SK-N-SH (cell line): ENCODE results near the gene CYP1B1. TPM values are rescaled to one million over a fixed set of nuclear protein-coding genes. Genes with fewer than 3 reads are reported as not detected.

ENCODE experiments used
- CTCF ChIA-PET: fragments of 300-600, 350-600 bp; formaldehyde crosslinking; extraction: SDS; loops from one replicate; lab custom pipeline; 2021; lab: Yijun Ruan, JAX
- POLR2A ChIA-PET: fragments of 350-600 bp; sonication (Branson Sonifier 250); formaldehyde crosslinking; extraction: SDS; loops from one replicate; lab custom pipeline; 2020; ENCODE audit warnings: antibody characterized with exemption, inconsistent platforms; lab: Yijun Ruan, JAX
- DNase-seq: peaks from one replicate; pipeline ENCODE4 v3.0.0; 2012
- H2AFZ ChIP-seq: fragments of 200-600 bp; sonication (generic); 2 replicates; pipeline ENCODE4 v1.8.1; 2016; ENCODE audit warnings: antibody characterized with exemption, mild to moderate bottlenecking, low read depth
- H3F3A ChIP-seq: fragments of 200-600 bp; sonication (generic); replicated peaks from 2 replicates; pipeline ENCODE3; 2016; ENCODE audit warnings: antibody characterized with exemption, mild to moderate bottlenecking; ENCODE audit not compliant: insufficient read depth
- H3K27ac ChIP-seq, 2 experiments: fragments of 200-500 bp in 1 of 2; fragments of 200-600 bp in 1 of 2; sonication (Bioruptor generic) in 1 of 2; sonication (generic), shearing (Covaris generic) in 1 of 2; 2 replicates each; pipeline versions ENCODE4 v1.5.1 to v1.6.1; 2014 to 2016; ENCODE audit warnings: low read depth in 2 of 2, inconsistent platforms in 1 of 2, low read length in 1 of 2, mild to moderate bottlenecking in 1 of 2, mixed read lengths in 1 of 2
- H3K27me3 ChIP-seq: fragments of 200-600 bp; sonication (generic), shearing (Covaris generic); 2 replicates; pipeline ENCODE4 v1.6.1; 2016; ENCODE audit warnings: mixed run types; ENCODE audit not compliant: insufficient read depth
- H3K36me3 ChIP-seq, 2 experiments: fragments of 200-500 bp in 1 of 2; fragments of 200-600 bp in 1 of 2; sonication (Bioruptor generic) in 1 of 2; sonication (generic) in 1 of 2; replicated peaks in 1 of 2; 2 replicates each; pipeline versions ENCODE3 to v1.5.1; 2014 to 2016; ENCODE audit warnings: low read length in 1 of 2, mild to moderate bottlenecking in 1 of 2; ENCODE audit not compliant: insufficient read depth in 2 of 2, control insufficient read depth in 1 of 2
- H3K4me1 ChIP-seq, 2 experiments: fragments of 200-500 bp in 1 of 2; fragments of 200-600 bp in 1 of 2; sonication (Bioruptor generic) in 1 of 2; sonication (generic), shearing (Covaris generic) in 1 of 2; 2 replicates each; pipeline versions ENCODE4 v1.5.1 to v1.6.1; 2014 to 2016; ENCODE audit warnings: low read depth in 1 of 2, low read length in 1 of 2, mixed run types in 1 of 2; ENCODE audit not compliant: insufficient read depth in 2 of 2, control insufficient read depth in 1 of 2
- H3K4me2 ChIP-seq: fragments of 200-600 bp; sonication (generic), shearing (Covaris generic); 2 replicates; pipeline ENCODE4 v1.6.1; 2017; ENCODE audit warnings: mixed run types
- H3K4me3 ChIP-seq, 2 experiments: fragments of 200-500 bp in 1 of 2; fragments of 200-600 bp in 1 of 2; sonication (Bioruptor generic) in 1 of 2; sonication (generic), shearing (Covaris generic) in 1 of 2; 2 replicates each; pipeline versions ENCODE4 v1.5.1 to v1.8.1; 2014 to 2016; ENCODE audit warnings: low read depth in 2 of 2, inconsistent platforms in 1 of 2, low read length in 1 of 2, mild to moderate bottlenecking in 1 of 2, mixed read lengths in 1 of 2, moderate library complexity in 1 of 2
- H3K79me2 ChIP-seq: fragments of 200-600 bp; sonication (generic); 2 replicates; pipeline ENCODE4 v1.8.1; 2017; ENCODE audit warnings: mild to moderate bottlenecking; ENCODE audit not compliant: insufficient read depth
- H3K9ac ChIP-seq: fragments of 200-600 bp; sonication (generic); 2 replicates; pipeline ENCODE4 v1.6.1; 2017; ENCODE audit warnings: mixed run types
- H3K9me2 ChIP-seq: fragments of 200-600 bp; sonication (generic); 2 replicates; pipeline ENCODE4 v1.6.1; 2017; ENCODE audit warnings: mixed run types
- H3K9me3 ChIP-seq: fragments of 200-600 bp; sonication (generic); 2 replicates; pipeline ENCODE4 v1.6.1; 2017; ENCODE audit warnings: mixed run types, mild to moderate bottlenecking, moderate library complexity
- H4K20me1 ChIP-seq: fragments of 200-600 bp; sonication (generic); 2 replicates; pipeline ENCODE4 v1.6.1; 2017; ENCODE audit warnings: mild to moderate bottlenecking, mixed run types; ENCODE audit not compliant: insufficient read depth
- FOSL2 ChIP-seq: IDR thresholded peaks from 2 replicates; pipeline ENCODE4 v1.4.0; 2012; ENCODE audit warnings: low read depth, mild to moderate bottlenecking, moderate library complexity, borderline replicate concordance
- FOXM1 ChIP-seq: IDR thresholded peaks from 2 replicates; pipeline ENCODE4 v1.4.0; 2012; ENCODE audit warnings: low read depth, mild to moderate bottlenecking
- GATA2 ChIP-seq: sonication (generic); formaldehyde crosslinking; IDR thresholded peaks from 2 replicates; pipeline ENCODE4 v1.5.0; 2020; ENCODE audit warnings: mild to moderate bottlenecking, missing genetic modification reagents
- JUND ChIP-seq: IDR thresholded peaks from 2 replicates; pipeline ENCODE4 v1.4.0; 2012
- MEF2A ChIP-seq: IDR thresholded peaks from 2 replicates; pipeline ENCODE4 v1.4.0; 2012; ENCODE audit warnings: low read depth, borderline replicate concordance
- NFIC ChIP-seq: IDR thresholded peaks from 2 replicates; pipeline ENCODE4 v1.4.0; 2012; ENCODE audit warnings: borderline replicate concordance
- NRF1 ChIP-seq: IDR thresholded peaks from 2 replicates; pipeline ENCODE4 v1.6.1; 2012; ENCODE audit warnings: low read depth, mild to moderate bottlenecking, low read length
- POLR2AphosphoS5 ChIP-seq: IDR thresholded peaks from 2 replicates; pipeline ENCODE4 v1.6.1; 2012; ENCODE audit warnings: low read depth, low read length
- RAD21 ChIP-seq: IDR thresholded peaks from 2 replicates; pipeline ENCODE4 v1.6.1; 2012; ENCODE audit warnings: mild to moderate bottlenecking, low read length
- RFX5 ChIP-seq: IDR thresholded peaks from 2 replicates; pipeline ENCODE4 v1.6.1; 2012; ENCODE audit warnings: mild to moderate bottlenecking, improper control_type of control experiment, low read length
- SMC3 ChIP-seq: IDR thresholded peaks from 2 replicates; pipeline ENCODE4 v1.6.1; 2012; ENCODE audit warnings: low read depth, low read length, improper control_type of control experiment
- YY1 ChIP-seq: IDR thresholded peaks from 2 replicates; pipeline ENCODE4 v1.4.0; 2012; ENCODE audit warnings: low read depth, mild to moderate bottlenecking
- WGBS: methylation state at CpG from one replicate; pipeline ENCODE4 v1.1.6; 2017; ENCODE audit warnings: low lambda C conversion rate; 5-methylcytosine and 5-hydroxymethylcytosine counted together
- polyA plus RNA-seq, 3 experiments: library from polyadenylated mRNA; depleted of rRNA; stranded (reverse); fragments of >200 nt; gene quantifications; 2 replicates each; pipeline ENCODE4 v1.2.3, GENCODE V29; 2012
- TF ChIP-seq, protein P1 (sequence below): fragments of 150-350 bp; IDR thresholded peaks from 2 replicates; pipeline ENCODE4 v1.6.1; 2016; ENCODE audit warnings: mild to moderate bottlenecking, low read depth, low read length
- TF ChIP-seq, protein P2 (sequence below): fragments of 150-350 bp; IDR thresholded peaks from 2 replicates; pipeline ENCODE4 v1.6.1; 2017; ENCODE audit warnings: antibody characterized with exemption, low read length, low read depth, borderline replicate concordance
- TF ChIP-seq, protein P3 (sequence below): IDR thresholded peaks from 2 replicates; pipeline ENCODE4; 2012
- TF ChIP-seq, protein P4 (sequence below): IDR thresholded peaks from 2 replicates; pipeline ENCODE4 v1.4.0; 2012; ENCODE audit warnings: low read depth, borderline replicate concordance
- TF ChIP-seq, protein P5 (sequence below): IDR thresholded peaks from 2 replicates; pipeline ENCODE4 v1.6.1; 2012; ENCODE audit warnings: mild to moderate bottlenecking, low read depth, low read length, moderate library complexity

The CYP1B1 gene
- polyA plus RNA-seq, 1 of the 3 experiments (the other 2 are of a cell fraction), result 0.20 TPM

DNA sequence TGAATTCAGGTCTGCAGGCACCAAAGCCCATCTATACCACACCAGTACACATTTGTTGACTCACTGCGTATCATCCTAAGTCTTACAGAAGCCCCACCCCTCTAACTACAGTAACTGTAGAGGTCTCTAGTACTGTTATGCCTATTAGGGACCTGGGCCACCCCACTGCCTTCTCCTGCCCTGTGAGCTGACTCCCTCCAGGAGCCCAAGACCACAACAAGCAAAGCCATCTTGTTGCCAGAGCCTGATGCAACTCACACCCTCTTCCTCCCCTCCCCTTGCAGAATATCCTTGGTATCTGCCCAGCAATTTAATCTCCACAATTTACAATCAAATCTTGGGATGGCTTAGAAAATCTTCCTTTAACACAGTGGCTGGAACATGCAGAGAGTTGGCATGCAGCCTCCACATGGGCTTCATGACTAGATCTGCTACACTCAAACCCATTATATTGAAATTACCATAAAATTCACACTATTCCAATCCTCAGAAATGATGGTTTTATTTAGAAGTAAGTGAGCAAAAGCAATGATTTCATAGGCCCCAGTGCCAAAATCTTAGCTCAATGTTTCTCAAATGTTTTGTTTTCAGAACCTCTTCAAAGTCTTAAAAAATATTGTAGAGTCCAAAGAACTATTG is 17.7 kb upstream of the CYP1B1 start:
- Histone ChIP-seq H3F3A (no peaks in the 10 kb centered on the region), H3K9me3 (no peaks in the 10 kb centered on the region), H3K4me1 (peaks cover 0 to 46% of the 10 kb centered on the region in 2 experiments; a peak in 2 of 4 replicates), H3K79me2 (no peaks in the 10 kb centered on the region), H3K4me2 (no peak overlapping the region), H3K4me3 (no peak overlapping the region), H2AFZ (no peak overlapping the region)
- DNase-seq, result no peak
- CTCF ChIA-PET, result interaction anchor here (0.6 to 4.7 kb wide), 6 partner anchors 10 to 337 kb away, joined by 3 to 29 read pairs (median 3); partner anchors contain the start of gene CYP1B1
- POLR2A ChIA-PET, result no interaction called here
- 100% methylated on average over 1 of the region's 1 CpG for WGBS
- TF ChIP-seq, protein P1, sequence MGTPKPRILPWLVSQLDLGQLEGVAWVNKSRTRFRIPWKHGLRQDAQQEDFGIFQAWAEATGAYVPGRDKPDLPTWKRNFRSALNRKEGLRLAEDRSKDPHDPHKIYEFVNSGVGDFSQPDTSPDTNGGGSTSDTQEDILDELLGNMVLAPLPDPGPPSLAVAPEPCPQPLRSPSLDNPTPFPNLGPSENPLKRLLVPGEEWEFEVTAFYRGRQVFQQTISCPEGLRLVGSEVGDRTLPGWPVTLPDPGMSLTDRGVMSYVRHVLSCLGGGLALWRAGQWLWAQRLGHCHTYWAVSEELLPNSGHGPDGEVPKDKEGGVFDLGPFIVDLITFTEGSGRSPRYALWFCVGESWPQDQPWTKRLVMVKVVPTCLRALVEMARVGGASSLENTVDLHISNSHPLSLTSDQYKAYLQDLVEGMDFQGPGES, result no peak
- TF ChIP-seq FOSL2 (no peak), FOXM1 (no peak), GATA2 (no peak), RFX5 (no peak), POLR2AphosphoS5 (no peak), JUND (no peak), NFIC (no peak), SMC3 (no peak), NRF1 (no peak), YY1 (no peak), RAD21 (no peak), MEF2A (no peak)
- TF ChIP-seq, protein P2, sequence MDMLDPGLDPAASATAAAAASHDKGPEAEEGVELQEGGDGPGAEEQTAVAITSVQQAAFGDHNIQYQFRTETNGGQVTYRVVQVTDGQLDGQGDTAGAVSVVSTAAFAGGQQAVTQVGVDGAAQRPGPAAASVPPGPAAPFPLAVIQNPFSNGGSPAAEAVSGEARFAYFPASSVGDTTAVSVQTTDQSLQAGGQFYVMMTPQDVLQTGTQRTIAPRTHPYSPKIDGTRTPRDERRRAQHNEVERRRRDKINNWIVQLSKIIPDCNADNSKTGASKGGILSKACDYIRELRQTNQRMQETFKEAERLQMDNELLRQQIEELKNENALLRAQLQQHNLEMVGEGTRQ, result no peak
- TF ChIP-seq, protein P3, sequence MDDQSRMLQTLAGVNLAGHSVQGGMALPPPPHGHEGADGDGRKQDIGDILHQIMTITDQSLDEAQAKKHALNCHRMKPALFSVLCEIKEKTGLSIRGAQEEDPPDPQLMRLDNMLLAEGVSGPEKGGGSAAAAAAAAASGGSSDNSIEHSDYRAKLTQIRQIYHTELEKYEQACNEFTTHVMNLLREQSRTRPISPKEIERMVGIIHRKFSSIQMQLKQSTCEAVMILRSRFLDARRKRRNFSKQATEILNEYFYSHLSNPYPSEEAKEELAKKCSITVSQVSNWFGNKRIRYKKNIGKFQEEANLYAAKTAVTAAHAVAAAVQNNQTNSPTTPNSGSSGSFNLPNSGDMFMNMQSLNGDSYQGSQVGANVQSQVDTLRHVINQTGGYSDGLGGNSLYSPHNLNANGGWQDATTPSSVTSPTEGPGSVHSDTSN, result no peak
- TF ChIP-seq, protein P4, sequence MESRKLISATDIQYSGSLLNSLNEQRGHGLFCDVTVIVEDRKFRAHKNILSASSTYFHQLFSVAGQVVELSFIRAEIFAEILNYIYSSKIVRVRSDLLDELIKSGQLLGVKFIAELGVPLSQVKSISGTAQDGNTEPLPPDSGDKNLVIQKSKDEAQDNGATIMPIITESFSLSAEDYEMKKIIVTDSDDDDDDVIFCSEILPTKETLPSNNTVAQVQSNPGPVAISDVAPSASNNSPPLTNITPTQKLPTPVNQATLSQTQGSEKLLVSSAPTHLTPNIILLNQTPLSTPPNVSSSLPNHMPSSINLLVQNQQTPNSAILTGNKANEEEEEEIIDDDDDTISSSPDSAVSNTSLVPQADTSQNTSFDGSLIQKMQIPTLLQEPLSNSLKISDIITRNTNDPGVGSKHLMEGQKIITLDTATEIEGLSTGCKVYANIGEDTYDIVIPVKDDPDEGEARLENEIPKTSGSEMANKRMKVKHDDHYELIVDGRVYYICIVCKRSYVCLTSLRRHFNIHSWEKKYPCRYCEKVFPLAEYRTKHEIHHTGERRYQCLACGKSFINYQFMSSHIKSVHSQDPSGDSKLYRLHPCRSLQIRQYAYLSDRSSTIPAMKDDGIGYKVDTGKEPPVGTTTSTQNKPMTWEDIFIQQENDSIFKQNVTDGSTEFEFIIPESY, result no peak
- TF ChIP-seq, protein P5, sequence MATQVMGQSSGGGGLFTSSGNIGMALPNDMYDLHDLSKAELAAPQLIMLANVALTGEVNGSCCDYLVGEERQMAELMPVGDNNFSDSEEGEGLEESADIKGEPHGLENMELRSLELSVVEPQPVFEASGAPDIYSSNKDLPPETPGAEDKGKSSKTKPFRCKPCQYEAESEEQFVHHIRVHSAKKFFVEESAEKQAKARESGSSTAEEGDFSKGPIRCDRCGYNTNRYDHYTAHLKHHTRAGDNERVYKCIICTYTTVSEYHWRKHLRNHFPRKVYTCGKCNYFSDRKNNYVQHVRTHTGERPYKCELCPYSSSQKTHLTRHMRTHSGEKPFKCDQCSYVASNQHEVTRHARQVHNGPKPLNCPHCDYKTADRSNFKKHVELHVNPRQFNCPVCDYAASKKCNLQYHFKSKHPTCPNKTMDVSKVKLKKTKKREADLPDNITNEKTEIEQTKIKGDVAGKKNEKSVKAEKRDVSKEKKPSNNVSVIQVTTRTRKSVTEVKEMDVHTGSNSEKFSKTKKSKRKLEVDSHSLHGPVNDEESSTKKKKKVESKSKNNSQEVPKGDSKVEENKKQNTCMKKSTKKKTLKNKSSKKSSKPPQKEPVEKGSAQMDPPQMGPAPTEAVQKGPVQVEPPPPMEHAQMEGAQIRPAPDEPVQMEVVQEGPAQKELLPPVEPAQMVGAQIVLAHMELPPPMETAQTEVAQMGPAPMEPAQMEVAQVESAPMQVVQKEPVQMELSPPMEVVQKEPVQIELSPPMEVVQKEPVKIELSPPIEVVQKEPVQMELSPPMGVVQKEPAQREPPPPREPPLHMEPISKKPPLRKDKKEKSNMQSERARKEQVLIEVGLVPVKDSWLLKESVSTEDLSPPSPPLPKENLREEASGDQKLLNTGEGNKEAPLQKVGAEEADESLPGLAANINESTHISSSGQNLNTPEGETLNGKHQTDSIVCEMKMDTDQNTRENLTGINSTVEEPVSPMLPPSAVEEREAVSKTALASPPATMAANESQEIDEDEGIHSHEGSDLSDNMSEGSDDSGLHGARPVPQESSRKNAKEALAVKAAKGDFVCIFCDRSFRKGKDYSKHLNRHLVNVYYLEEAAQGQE, result no peak
- TF ChIP-seq, all 33 proteins: peak for 0
- no peak overlapping the region for H3K27ac ChIP-seq
- H3K9ac ChIP-seq, result no peak overlapping the region
- H3K9me2 ChIP-seq, result no peaks in the 10 kb centered on the region
- no peaks in the 10 kb centered on the region for H3K27me3 ChIP-seq
- no peaks in the 10 kb centered on the region for H4K20me1 ChIP-seq
- H3K36me3 ChIP-seq, result no peaks in the 10 kb centered on the region
